ENCODE data around the gene ZNF780A. TPM values are rescaled to one million over a fixed set of nuclear protein-coding genes. Genes with fewer than 3 reads are reported as not detected.
"Not testable (repeated sequence)": the region's sequence is repeated elsewhere in the genome, so short reads cannot be mapped to it uniquely, and the experiment has no call there.

Gene ZNF780A
- total RNA-seq, 1 donor from 2014 or later: 13.0 TPM

DNA sequence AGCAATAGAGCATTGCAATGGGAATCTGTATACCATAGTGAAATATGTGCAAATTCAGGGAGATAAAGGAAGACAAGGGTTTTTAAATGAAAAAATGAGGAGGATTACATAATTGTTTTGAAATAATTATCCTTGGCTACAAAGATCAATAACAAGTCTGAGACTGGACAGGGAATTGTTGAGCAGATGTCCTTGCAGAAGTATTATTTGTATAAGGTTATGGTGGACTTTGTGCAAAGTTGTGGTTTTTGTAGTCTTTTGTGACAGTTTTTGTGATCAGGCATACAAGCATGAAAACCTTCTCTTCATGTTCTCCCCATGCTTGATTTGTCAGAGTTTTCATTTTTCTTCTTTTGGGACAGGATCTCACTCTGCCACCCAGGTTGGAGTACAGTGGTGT, 25.3 kb upstream of the ZNF780A start:
- no peak for DNase-seq (ENCODE audit: extremely low spot score, unreplicated experiment)
- H3K27ac Mint-ChIP-seq (ENCODE audit: unreplicated experiment): no peak overlapping the region
- no peaks in the 10 kb centered on the region for H3K36me3 Mint-ChIP-seq (ENCODE audit: unreplicated experiment)
- H3K27me3 Mint-ChIP-seq (ENCODE audit: unreplicated experiment): peaks cover 4% of the 10 kb centered on the region
- no peaks in the 10 kb centered on the region for H3K4me1 Mint-ChIP-seq (ENCODE audit: unreplicated experiment)
- H3K9me3 Mint-ChIP-seq (ENCODE audit: unreplicated experiment): peaks cover 5% of the 10 kb centered on the region
- TF ChIP-seq, protein P1, sequence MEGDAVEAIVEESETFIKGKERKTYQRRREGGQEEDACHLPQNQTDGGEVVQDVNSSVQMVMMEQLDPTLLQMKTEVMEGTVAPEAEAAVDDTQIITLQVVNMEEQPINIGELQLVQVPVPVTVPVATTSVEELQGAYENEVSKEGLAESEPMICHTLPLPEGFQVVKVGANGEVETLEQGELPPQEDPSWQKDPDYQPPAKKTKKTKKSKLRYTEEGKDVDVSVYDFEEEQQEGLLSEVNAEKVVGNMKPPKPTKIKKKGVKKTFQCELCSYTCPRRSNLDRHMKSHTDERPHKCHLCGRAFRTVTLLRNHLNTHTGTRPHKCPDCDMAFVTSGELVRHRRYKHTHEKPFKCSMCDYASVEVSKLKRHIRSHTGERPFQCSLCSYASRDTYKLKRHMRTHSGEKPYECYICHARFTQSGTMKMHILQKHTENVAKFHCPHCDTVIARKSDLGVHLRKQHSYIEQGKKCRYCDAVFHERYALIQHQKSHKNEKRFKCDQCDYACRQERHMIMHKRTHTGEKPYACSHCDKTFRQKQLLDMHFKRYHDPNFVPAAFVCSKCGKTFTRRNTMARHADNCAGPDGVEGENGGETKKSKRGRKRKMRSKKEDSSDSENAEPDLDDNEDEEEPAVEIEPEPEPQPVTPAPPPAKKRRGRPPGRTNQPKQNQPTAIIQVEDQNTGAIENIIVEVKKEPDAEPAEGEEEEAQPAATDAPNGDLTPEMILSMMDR (IDR thresholded peaks at IDR 0.05): no peak
- H3K4me3 Mint-ChIP-seq (ENCODE audit: unreplicated experiment): no peak overlapping the region

DNA sequence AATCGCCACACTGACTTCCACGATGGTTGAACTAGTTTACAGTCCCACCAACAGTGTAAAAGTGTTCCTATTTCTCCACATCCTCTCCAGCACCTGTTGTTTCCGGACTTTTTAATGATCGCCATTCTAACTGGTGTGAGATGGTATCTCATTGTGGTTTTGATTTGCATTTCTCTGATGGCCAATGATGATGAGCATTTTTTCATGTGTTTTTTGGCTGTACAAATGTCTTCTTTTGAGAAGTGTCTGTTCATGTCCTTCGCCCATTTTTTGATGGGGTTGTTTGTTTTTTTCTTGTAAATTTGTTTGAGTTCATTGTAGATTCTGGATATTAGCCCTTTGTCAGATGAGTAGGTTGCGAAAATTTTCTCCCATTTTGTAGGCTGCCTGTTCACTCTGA, 23.4 kb upstream of the ZNF780A start:
- not testable (repeated sequence) for H3K9me3 Mint-ChIP-seq (ENCODE audit: unreplicated experiment); H3K27ac Mint-ChIP-seq (ENCODE audit: unreplicated experiment); DNase-seq (ENCODE audit: extremely low spot score, unreplicated experiment); H3K4me1 Mint-ChIP-seq (ENCODE audit: unreplicated experiment); H3K36me3 Mint-ChIP-seq (ENCODE audit: unreplicated experiment); H3K4me3 Mint-ChIP-seq (ENCODE audit: unreplicated experiment); H3K27me3 Mint-ChIP-seq (ENCODE audit: unreplicated experiment)

GRCh38 chr19:40112271-40112670, 21.5 kb upstream of the ZNF780A start:
- not testable (repeated sequence) for H3K9me3 Mint-ChIP-seq (ENCODE audit: unreplicated experiment); DNase-seq (ENCODE audit: extremely low spot score, unreplicated experiment)

DNA sequence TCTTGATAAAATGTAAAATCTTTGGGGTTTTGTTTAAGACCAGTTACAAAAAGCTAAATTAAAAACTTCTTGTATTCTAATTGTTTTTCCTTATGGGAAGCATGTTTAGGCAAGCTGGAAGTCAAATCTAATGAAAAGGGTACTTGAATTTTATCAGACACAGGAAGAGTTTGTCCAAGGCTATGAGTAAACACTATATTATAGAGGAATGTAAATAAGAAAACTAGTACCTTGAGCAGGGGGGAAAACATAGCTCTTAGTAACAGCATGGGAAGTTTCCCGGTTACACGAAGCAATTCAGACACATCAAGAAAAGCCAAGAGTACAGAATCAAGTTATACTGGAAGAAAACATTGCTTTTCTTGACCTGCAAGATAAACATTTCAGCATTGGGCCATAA, 19.8 kb upstream of the ZNF780A start:
- Mint-ChIP-seq H3K9me3 (ENCODE audit: unreplicated experiment) (no peaks in the 10 kb centered on the region), H3K4me3 (ENCODE audit: unreplicated experiment) (no peak overlapping the region), H3K4me1 (ENCODE audit: unreplicated experiment) (no peaks in the 10 kb centered on the region), H3K27ac (ENCODE audit: unreplicated experiment) (no peak overlapping the region), H3K27me3 (ENCODE audit: unreplicated experiment) (no peaks in the 10 kb centered on the region), H3K36me3 (ENCODE audit: unreplicated experiment) (no peaks in the 10 kb centered on the region)
- no peak for DNase-seq (ENCODE audit: extremely low spot score, unreplicated experiment)
- TF ChIP-seq, protein P1 (IDR thresholded peaks at IDR 0.05): no peak

More at GRCh38 chr19:40112271-40112670, 21.5 kb upstream of the ZNF780A start:
- not testable (repeated sequence) for H3K27ac Mint-ChIP-seq (ENCODE audit: unreplicated experiment); H3K4me1 Mint-ChIP-seq (ENCODE audit: unreplicated experiment); H3K4me3 Mint-ChIP-seq (ENCODE audit: unreplicated experiment); H3K36me3 Mint-ChIP-seq (ENCODE audit: unreplicated experiment); H3K27me3 Mint-ChIP-seq (ENCODE audit: unreplicated experiment)

GRCh38 chr19:40104754-40105153, 14.0 kb upstream of the ZNF780A start:
- no peaks in the 10 kb centered on the region for H3K36me3 Mint-ChIP-seq (ENCODE audit: unreplicated experiment)
- TF ChIP-seq, protein P1 (IDR thresholded peaks at IDR 0.05): no peak
- no peak overlapping the region for H3K27ac Mint-ChIP-seq (ENCODE audit: unreplicated experiment)
- DNase-seq (ENCODE audit: extremely low spot score, unreplicated experiment): no peak
- H3K4me3 Mint-ChIP-seq (ENCODE audit: unreplicated experiment): no peak overlapping the region
- no peaks in the 10 kb centered on the region for H3K9me3 Mint-ChIP-seq (ENCODE audit: unreplicated experiment)
- peaks cover 6% of the 10 kb centered on the region for H3K27me3 Mint-ChIP-seq (ENCODE audit: unreplicated experiment)
- no peaks in the 10 kb centered on the region for H3K4me1 Mint-ChIP-seq (ENCODE audit: unreplicated experiment)

DNA sequence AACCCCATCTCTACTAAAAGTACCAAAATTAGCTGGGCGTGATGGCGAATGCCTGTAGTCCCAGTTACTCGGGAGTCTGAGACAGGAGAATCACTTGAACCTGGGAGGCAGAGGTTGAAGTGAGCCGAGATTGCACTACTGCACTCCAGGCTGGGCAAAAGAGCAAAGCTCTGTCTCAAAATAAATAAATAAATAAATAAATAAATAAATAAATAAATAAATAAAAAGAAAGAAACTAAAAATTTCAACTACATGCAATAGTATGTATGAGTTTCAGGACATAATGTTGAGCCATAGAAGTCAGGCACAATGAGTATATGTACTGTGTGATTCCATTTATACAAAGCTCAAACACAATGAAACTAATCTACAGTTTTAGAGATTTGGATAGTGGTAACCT, 12.9 kb upstream of the ZNF780A start:
- H3K4me1 Mint-ChIP-seq (ENCODE audit: unreplicated experiment): no peaks in the 10 kb centered on the region
- TF ChIP-seq, protein P1 (IDR thresholded peaks at IDR 0.05): no peak
- H3K27ac Mint-ChIP-seq (ENCODE audit: unreplicated experiment): no peak overlapping the region
- H3K27me3 Mint-ChIP-seq (ENCODE audit: unreplicated experiment): peaks cover 13% of the 10 kb centered on the region
- H3K9me3 Mint-ChIP-seq (ENCODE audit: unreplicated experiment): no peaks in the 10 kb centered on the region
- no peak overlapping the region for H3K4me3 Mint-ChIP-seq (ENCODE audit: unreplicated experiment)
- DNase-seq (ENCODE audit: extremely low spot score, unreplicated experiment): no peak
- H3K36me3 Mint-ChIP-seq (ENCODE audit: unreplicated experiment): no peaks in the 10 kb centered on the region
